Renal cortex interstitium (tissue), 11 donors: ENCODE measurements around the gene C5orf46. TPM values are rescaled to one million over a fixed set of nuclear protein-coding genes. Genes with fewer than 3 reads are reported as not detected.
"Not testable (repeated sequence)": the region's sequence is repeated elsewhere in the genome, so short reads cannot be mapped to it uniquely, and the experiment has no call there.

Experiments
- DNase-seq, 11 donors: peaks; one replicate each; pipeline ENCODE4 v3.0.0-alpha.2; 2013; ENCODE audit warnings: low read depth in 9 of 11, low spot score in 4 of 11; ENCODE audit errors: extremely low read depth in 1 of 11
- polyA plus RNA-seq, 3 donors: library from polyadenylated mRNA; unstranded; fragments of 120-200 nt; gene quantifications; one replicate each; pipeline ENCODE4 v1.2.1, GENCODE V29; 2013; ENCODE audit not compliant: insufficient read length in 3 of 3

The C5orf46 gene
- polyA plus RNA-seq, 3 donors = not detected

DNA sequence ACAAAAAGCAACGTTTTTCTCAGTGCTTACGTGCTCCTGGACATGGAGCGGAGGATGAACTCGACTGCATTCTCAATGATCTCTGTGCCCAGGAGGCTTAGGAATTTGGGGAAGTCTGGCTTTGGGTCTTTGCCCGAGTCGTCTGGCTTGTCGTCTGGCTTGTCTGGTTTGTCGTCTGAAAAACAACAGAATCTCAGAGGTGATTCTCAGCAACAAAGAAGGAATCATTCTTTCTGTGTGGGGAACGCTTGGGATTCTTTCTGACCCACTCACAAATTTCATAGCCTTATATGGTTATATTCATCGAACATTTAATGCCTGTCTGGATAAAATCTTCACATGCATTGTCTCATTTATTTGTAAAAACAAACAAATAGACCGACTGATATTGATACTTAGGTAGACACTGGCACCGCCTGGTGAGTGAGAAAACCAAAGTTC is 4.7 kb downstream of the C5orf46 start:
- no peak for DNase-seq

DNA sequence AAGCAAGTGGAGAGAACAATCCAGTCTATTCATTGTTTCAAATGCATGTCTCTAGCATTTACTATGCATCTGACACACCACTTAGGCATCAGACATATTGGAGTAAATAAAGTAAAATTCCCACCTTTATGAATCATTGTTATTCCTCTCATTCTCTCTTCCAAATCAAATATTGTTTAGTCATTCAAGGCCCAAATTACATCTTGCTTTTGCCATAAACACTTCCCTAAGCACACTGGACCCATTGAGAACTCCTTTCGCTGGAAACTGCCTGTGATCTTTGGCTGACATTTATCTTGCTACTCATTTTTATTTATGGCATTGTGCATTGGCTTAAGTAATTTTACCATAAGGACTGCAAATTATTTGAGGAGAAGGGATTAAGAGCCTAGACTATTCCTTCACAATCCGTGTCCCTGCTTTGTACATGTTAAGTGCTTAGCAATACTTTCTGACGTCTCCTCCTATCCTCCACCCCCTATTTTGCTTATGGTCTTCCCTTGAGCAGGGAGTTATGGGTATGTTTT is 7.4 kb downstream of the C5orf46 start:
- DNase-seq = no peak

DNA sequence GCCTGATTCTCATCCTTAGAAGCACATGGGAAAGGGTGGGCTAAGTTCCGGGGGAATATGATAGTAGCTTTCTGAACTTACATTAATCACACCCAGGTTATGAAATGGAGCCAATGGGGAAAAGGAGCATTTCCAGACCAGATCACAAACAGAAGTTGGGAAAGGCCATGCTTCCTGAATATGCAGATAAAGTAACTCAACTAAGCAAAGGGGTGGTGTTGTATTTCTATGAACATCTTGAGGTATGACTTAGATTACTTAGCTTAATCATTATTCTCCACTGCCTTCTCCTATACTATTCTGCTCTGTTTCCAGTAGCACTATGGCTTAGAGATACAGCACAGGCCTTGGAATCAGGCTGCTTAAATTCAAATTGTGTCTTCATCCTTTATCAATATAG is 10.5 kb downstream of the C5orf46 start:
- DNase-seq = no peak

DNA sequence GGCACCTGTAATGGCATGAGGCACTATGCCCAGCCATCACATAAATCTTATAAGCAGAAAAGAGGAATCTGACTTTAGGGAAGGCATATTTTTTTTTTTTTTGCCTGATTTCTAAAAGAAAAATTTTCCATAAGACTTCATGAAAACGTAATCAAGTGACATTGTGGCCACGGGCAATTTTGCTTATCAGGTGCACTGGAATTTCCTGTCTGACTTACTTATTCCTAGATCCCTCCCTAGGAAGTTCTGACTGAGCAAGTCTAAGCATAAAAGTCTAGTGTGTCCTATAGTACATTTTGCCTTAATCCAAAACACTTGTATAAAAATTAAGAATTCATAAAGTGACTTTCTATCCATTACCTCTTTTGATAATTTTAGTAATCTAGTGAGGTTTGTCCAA is 12.5 kb downstream of the C5orf46 start:
- DNase-seq = no peak

DNA sequence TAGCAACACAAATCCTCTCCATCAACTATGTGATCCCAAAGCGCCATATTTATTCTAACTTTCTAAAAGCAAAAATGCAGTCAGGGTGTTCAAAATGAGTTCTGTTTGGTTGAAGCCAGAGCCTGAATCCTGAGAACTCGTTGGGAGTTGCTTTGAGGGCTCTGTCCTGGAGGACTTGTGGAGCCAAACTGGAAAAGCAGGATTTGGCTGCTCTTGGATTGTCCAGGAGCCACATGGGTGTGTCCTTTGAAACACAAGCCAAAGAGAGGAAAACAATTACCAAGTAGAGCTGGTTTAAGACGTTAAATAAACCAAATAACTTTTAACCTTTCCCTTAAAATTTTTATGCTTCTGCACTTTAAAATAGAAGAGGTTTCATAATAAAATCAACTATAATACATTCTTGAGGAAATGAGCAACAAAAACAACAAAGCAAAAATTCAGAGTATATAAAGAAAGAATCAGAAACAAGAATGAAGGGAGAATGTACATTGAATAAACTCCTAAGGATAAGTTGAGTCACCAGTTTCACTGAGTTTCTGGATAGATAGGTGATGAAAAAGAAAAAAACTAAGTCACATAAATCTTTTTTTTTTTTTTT is 13.5 kb downstream of the C5orf46 start:
- DNase-seq = no peak

DNA sequence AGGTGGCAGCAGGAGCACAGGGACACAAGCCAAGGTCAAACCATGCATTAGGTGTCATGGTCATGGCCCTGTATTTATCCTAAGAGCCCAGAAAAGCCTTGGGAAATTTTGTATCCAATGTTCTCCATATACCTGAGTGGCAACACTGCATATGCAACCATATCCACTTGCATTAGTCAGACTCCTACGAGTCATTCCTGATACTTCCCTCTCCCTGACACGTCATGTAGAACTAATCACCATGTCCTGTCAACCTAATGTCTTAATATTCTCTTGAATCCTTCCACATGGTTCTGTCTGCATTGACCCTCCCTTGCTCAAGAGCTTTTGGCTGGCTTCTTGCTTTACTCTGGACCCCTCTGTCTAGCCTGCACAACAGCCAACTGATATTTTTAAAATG is 18.4 kb downstream of the C5orf46 start:
- no peak for DNase-seq

DNA sequence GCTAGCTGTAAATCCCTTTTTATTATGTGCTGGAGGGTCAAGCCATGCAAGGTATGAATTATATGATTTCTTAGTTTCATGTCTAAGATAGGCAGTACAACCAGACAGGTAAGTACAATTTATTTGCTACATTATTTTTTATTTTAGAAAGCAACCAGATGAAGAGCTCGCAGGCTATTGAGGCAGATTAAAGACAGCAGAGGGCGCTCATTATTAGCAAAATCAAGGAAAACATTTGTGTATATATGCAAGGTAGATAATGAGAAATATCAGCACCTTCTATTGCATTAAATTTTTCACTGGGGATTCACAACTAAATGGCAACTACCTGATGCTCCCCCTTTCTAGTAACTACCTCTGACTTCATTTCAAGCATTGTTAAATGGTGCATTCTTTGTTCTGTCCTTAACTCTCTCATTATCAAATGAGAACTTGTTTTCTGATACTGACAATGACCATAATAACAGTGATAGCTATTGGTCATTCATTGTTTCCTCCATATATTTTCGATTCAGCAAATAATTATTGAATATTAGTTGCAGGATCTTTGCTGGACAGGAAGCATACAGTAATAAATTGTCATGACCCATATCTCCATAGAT is 19.2 kb downstream of the C5orf46 start:
- DNase-seq = no peak

DNA sequence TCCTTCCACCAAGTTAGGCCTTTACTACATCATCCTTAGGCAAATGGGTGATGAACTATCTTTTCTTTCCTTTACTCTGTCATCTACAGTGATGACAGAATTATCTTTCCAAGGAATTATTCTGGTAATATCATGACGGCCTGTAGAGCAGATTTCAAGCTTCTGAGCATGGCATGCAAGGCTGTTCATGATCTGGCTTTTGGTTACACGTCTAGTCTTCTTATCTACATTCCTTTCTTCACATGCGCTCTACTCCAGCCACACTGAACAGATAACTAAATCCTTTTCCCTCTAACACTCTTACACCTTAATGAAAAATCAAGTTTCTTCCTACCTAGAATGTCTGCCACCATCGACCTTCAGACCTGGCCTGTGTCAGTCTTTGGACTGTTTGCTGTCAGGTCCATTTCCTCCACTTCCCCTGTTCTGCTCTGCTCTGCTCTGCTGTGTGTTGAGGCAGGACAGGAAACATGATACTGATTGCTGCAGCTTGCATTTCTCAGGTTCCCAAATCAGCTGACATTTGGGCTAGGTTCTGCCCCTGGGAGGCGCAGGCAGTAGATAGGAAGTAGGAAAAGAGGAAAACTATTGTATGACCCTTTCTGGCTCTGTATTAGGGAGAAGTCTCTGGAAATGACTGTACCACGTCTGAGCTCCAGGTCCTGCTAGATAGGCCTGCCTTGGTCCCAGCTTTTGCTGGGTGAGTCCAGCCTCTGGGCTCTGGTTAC is 23.6 kb downstream of the C5orf46 start:
- DNase-seq = no peak

DNA sequence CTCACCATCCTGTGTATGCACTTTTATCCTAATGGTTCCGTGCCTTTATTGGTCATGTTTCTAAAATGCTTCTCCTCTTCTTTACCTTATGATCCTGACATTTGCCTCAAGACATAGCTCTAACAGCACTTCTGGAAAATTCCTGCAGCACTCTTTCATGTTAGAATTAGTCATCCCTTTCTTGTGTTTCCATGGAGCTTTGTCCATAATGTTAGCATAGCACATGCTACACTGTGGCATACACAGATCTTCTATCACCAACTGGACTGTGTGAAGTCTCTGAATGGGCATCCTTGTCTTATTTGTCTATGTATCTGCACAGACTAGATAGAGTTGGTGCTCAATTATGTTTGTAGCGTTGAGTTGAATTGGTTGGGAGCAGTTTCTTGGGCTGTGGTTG is 25.9 kb downstream of the C5orf46 start:
- no peak for DNase-seq

DNA sequence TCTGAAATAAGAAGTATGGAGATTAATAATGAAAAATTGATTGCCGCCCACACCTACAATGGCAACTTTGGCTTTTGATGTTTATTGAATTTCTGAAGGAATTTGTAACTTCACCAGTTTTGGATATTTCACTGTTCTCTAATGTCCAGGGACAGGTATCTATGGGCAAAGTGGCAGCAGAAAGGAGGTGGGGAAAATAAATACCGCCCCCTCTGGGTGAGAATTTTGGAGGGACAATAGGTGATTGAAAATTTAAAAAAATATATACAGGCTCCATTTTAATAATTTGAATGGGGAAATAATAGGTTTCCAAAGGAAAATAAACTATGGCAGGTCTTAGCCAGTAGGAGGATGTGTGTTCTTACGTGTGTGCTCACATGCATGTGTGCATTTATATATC is 26.6 kb downstream of the C5orf46 start:
- no peak for DNase-seq

DNA sequence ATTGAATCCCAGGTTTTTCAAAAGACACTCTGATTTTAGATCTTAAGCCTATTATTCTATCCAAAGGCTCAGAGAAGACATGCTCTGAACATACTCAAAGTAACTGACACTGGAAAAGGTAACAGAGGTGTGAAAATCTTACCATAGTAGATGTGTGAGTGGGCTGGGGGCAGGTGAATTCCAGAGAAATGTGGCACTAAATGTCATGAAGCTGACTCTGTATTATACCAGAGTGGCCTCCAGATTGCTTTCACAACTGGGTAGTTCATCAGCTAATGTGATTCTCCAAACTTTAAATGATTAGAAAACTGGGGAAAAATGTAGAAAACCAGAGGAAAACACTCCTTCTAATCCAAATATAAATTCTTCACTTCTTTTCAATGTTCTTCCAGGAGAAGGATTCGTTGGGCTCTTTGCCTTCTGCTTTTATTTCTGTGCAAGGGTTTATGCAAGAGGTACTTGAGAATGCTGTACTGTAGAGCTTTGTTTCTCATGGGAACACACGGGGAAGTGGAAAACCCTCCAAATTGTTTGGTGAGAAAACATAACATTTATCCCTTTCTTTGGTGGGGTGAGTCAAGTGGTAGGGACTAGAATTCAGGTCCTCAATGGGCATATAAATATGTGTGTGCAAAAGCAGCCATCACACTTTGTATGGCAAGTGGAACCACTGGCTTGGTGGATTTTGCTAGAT is 28.1 kb downstream of the C5orf46 start, which contains the start of gene SCGB3A2:
Gene SCGB3A2 (plus strand): TSS at position 646 of the 694 bp plus-strand sequence. CDS start 93 bp downstream, outside the sequence.
- no peak for DNase-seq

DNA sequence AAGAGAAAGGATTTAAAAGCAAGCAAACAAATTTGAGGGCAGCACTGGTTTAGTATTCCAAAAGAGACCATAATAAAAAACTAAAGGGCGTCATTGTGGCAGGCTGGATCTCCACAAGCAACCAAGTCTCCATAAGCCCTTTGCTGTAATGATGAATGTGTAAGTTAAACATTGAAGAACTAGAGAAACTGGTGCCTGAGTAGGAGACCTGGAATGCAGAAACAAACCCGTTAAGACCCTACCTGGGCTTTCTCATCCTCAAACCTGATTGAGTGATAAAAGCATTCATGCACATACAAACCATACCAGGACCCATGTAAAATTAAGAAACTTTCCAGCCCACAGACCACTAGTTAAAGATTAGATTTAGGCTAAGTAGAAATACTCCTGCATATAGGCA is 29.7 kb downstream of the C5orf46 start:
- no peak for DNase-seq

DNA sequence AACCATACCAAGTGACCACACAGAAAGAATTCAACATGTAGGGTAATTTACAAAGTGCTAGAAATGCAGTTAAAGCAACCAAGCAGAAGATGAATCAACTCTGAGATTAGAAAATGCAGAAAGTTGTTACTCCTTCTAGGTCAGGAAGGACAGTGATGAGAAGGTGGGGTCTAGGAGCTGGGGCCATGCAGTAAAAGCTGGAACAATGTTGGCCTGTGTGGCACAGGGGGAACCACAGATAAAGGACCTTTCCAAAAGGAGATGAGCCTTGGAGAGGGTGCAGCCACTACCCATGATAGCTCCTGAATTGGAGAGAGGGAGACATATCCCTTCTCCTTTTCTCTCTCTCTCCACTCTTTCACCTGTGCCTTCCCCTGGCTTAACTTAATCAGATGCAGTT is 30.2 kb downstream of the C5orf46 start:
- no peak for DNase-seq

DNA sequence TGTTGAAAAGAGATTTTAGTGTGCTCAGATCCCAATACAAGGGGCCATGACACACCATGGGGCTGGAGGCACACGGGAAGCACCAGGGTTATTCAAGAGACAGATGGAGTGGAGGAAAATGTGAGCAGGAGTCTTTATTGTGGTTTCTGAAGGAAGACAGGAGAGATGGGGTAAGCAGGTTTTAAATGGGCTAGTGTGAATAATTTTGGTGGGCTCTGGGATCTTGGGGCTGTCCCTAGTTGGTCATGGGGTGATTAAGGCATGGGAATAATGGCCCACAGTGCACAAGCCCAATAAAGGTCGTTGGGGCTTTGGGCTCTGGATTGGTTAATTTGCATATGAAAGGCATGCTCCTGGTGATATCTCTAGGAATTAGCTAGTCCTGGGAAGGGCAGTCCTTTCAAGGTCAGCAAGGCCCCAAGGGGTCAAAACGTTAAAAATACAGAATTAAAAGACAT is 31.4 kb downstream of the C5orf46 start:
- DNase-seq = no peak

DNA sequence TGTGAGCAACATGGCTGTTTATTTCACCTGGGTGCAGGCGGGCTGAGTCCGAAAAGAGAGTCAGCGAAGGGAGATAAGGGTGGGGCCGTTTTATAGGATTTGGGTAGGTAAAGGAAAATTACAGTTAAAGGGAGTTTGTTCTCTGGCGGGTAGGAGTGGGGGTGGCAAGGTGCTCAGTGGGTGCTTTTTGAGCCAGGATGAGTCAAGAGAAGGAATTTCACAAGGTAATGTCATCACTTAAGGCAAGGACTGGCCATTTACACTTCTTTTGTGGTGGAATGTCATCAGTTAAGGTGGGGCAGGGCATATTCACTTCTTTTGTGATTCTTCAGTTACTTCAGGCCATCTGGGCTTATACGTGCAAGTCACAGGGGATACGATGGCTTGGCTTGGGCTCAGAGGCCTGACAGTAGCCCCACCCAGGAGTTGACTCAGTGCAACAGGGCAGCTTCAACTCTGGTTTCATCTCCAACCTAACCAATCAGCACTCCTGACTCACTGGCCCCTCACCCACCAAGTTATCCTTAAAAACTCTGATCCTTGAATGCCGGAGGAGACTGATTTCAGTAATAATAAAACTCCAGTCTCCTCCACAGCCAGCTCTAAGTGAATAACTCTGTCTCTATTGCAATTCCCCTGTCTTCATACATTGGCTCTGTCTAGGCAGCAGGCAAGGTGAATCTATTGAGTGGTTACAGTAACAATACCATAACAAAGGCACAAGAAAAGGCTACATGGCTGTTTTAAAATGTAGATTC is 32.0 kb downstream of the C5orf46 start:
- DNase-seq = not testable (repeated sequence)

DNA sequence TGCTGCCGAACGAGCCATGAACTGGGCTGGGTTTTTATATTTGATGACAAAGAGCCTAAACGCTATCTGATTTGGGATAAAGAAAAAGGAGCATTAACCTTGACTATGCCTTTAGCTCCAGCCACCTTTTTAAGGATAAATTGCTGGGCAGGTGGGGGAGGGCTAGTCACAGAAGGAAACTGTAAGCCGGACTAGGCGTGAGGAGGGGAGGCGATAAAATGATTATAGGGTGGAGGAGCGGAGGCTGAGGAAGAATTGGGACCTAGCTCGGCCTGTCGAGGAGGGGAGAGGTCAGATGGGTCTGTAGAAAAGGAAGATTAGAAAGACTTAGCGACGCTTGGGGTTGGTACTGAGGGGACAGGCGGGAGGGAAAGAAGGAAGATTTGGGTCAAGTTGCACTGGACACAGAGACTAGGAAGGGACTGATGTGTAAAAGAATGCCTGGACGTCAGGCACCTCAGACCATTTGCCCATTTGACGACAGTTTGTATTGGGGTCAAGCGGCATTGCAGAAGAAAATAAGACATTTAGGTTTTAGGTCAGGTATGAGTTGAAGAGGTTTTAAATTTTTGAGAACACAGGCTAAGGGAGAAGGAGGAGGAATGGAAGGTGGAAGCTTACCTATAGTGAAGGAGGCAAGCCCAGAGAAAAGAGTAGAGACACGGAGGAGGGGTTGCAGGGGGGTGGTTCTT is 33.4 kb downstream of the C5orf46 start:
- DNase-seq = not testable (repeated sequence)

DNA sequence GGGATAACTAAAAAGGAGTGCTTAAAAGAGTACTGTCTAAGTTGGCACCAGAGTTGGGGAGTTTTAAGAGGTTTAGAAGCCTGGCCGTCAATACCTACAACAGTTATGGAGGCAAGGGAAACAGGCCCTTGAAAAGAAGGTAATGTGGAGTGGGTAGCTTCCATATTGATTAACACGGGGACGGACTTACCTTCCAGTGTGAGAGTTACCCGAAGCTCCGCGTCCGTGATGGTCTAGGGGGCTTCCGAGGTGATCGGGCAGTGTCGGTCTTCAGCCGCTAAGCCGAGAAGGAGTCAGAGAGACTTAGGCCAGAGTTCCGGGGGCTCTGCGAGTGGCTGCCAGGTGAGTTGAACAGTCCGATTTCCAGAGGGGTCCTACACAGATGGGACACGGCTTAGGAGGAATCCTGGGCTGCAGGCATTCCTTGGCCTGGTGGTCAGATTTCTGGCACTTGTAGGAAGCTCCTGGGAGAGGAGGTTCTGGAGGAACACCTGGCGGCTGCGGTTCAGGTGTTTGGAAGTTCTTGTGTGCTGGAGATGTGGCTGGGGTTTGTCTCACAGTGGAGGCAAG is 34.3 kb downstream of the C5orf46 start:
- not testable (repeated sequence) for DNase-seq

DNA sequence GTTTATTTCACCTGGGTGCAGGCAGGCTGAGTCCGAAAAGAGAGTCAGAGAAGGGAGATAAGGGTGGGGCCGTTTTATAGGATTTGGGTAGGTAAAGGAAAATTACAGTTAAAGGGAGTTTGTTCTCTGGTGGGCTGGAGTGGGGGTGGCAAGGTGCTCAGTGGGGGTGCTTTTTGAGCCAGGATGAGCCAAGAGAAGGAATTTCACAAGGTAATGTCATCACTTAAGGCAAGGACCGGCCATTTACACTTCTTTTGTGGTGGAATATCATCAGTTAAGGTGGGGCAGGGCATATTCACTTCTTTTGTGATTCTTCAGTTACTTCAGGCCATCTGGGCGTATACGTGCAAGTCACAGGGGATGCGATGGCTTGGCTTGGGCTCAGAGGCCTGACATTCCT is 36.4 kb downstream of the C5orf46 start:
- DNase-seq = not testable (repeated sequence)
